ENCODE measurements around the gene USP33.
"Not testable (repeated sequence)": the region's sequence is repeated elsewhere in the genome, so short reads cannot be mapped to it uniquely, and the experiment has no call there.

USP33 gene

DNA sequence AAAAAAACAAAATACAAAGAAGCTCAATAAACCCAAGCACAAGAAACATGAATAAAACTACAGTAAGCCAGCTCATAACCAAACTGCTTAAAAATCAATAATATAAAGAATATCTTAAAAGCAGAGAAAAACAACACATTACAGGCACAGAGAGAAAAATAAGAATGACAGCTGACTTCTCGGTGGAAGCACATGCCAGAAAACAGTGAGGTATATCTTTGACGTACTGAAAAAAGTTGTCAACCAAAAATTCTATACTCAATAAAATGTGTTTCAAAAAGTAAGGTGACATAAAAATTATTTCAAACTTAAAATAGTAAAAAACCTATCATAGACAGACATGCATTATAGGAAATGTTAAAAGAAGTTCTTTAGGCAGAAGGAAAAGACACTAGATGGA lies 110.5 kb downstream of the USP33 start:
- H3K18ac ChIP-seq (ENCODE audit: low read depth in 1 of 2, low read length in 2 of 2): no peak overlapping the region
- no CpG with 5 or more reads among the region's 2 CpGs for WGBS
- peaks cover 11% of the 10 kb centered on the region for H3K9me3 ChIP-seq (ENCODE audit: control insufficient read depth, low read length)
- H3K79me1 ChIP-seq (replicated peaks; ENCODE audit: low read length, poor library complexity, severe bottlenecking): peaks cover 4% of the 10 kb centered on the region
- no peak overlapping the region for H2BK5ac ChIP-seq (ENCODE audit: low read depth, low read length, poor library complexity, severe bottlenecking)
- H3K14ac ChIP-seq (ENCODE audit: low read length in 2 of 2): no peak overlapping the region
- no peak overlapping the region for H3K23ac ChIP-seq (ENCODE audit: low read length in 2 of 2)
- H3K4me3 ChIP-seq (ENCODE audit: insufficient read depth in 1 of 2, low read depth in 1 of 2, low read length in 2 of 2): no peak overlapping the region
- no peak overlapping the region for H2AK5ac ChIP-seq (ENCODE audit: low read length, severe bottlenecking)
- no peaks in the 10 kb centered on the region for H3K4me1 ChIP-seq (ENCODE audit: control insufficient read depth, insufficient read depth, low read depth, low read length)
- no peak overlapping the region for H4K8ac ChIP-seq (ENCODE audit: low read length)
- no peak for DNase-seq
- no peak overlapping the region for H2BK15ac ChIP-seq (ENCODE audit: low read depth, poor library complexity, severe bottlenecking)
- H3K36me3 ChIP-seq (ENCODE audit: control insufficient read depth in 1 of 2, insufficient read depth in 2 of 2, low read depth in 1 of 2, low read length in 2 of 2): peaks cover 16 to 24% of the 10 kb centered on the region in 2 experiments
- no peak overlapping the region for H3K4ac ChIP-seq (ENCODE audit: low read depth in 1 of 2, low read length in 2 of 2)
- H3K27ac ChIP-seq (ENCODE audit: low read length, poor library complexity, severe bottlenecking): no peak overlapping the region
- H2BK120ac ChIP-seq (ENCODE audit: low read depth, low read length): no peak overlapping the region
- no peaks in the 10 kb centered on the region for H3K27me3 ChIP-seq (ENCODE audit: control insufficient read depth in 1 of 2, insufficient read depth in 1 of 2, low read length in 2 of 2)
- no peak overlapping the region for H2AFZ ChIP-seq (ENCODE audit: low read depth, low read length)
- H3K9ac ChIP-seq (ENCODE audit: low read length): no peak overlapping the region
- no peak overlapping the region for H2BK12ac ChIP-seq (ENCODE audit: low read length in 2 of 2)
- H4K91ac ChIP-seq (ENCODE audit: low read length): no peak overlapping the region
- no peak overlapping the region for H3K4me2 ChIP-seq (ENCODE audit: low read length, poor library complexity, severe bottlenecking)

DNA sequence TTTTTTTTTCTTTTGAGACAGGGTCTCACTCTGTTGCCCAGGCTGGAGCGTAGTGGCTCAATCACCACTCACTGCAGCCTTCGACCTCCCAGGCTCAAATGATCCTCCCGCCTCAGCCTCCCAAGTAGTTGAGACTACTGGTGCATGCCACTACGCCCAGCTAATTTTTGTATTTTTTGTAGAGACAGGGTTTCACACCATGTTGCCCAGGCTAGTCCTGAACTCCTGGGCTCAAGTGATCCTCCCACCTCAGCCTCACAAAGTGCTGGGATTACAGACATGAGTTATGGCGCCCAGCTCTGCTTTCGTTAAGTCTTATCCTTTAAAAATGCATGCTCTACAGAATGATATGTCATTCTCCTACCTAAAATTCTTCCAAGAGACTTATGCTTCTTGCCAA lies 113.4 kb downstream of the USP33 start:
- H3K79me1 ChIP-seq (replicated peaks; ENCODE audit: low read length, poor library complexity, severe bottlenecking); H3K4me1 ChIP-seq (ENCODE audit: control insufficient read depth, insufficient read depth, low read depth, low read length): not testable (repeated sequence)
- over 99% methylated on average over 6 of the region's 6 CpGs for WGBS

More for the DNA sequence above, 113.4 kb downstream of the USP33 start:
- not testable (repeated sequence) for H2AFZ ChIP-seq (ENCODE audit: low read depth, low read length); H3K23ac ChIP-seq (ENCODE audit: low read length in 2 of 2); H3K14ac ChIP-seq (ENCODE audit: low read length in 2 of 2); H4K91ac ChIP-seq (ENCODE audit: low read length); DNase-seq; H3K4me3 ChIP-seq (ENCODE audit: insufficient read depth in 1 of 2, low read depth in 1 of 2, low read length in 2 of 2); H3K27me3 ChIP-seq (ENCODE audit: control insufficient read depth in 1 of 2, insufficient read depth in 1 of 2, low read length in 2 of 2); H2BK15ac ChIP-seq (ENCODE audit: low read depth, poor library complexity, severe bottlenecking); H2BK12ac ChIP-seq (ENCODE audit: low read length in 2 of 2); H3K4me2 ChIP-seq (ENCODE audit: low read length, poor library complexity, severe bottlenecking); H3K9ac ChIP-seq (ENCODE audit: low read length); H2BK5ac ChIP-seq (ENCODE audit: low read depth, low read length, poor library complexity, severe bottlenecking); H3K4ac ChIP-seq (ENCODE audit: low read depth in 1 of 2, low read length in 2 of 2); H3K27ac ChIP-seq (ENCODE audit: low read length, poor library complexity, severe bottlenecking); H2AK5ac ChIP-seq (ENCODE audit: low read length, severe bottlenecking); H2BK120ac ChIP-seq (ENCODE audit: low read depth, low read length); H4K8ac ChIP-seq (ENCODE audit: low read length); H3K18ac ChIP-seq (ENCODE audit: low read depth in 1 of 2, low read length in 2 of 2)
- Histone ChIP-seq H3K36me3 (ENCODE audit: control insufficient read depth in 1 of 2, insufficient read depth in 2 of 2, low read depth in 1 of 2, low read length in 2 of 2) (peaks cover 14 to 44% of the 10 kb centered on the region in 2 experiments), H3K9me3 (ENCODE audit: control insufficient read depth, low read length) (peaks cover 11% of the 10 kb centered on the region)

Measured in mesenchymal stem cell (in vitro differentiated cells and primary cell).